ENCODE data around the gene RRN3. TPM values are rescaled to one million over a fixed set of nuclear protein-coding genes. Genes with fewer than 3 reads are reported as not detected.
"Not testable (repeated sequence)": the region's sequence is repeated elsewhere in the genome, so short reads cannot be mapped to it uniquely, and the experiment has no call there.

Gene RRN3
- total RNA-seq, 2 experiments from 2014 or later = 26.1 to 26.8 TPM

GRCh38 chr16:15130943-15131700, 37.0 kb upstream of the RRN3 start:
- H3K4me1 Mint-ChIP-seq; H3K27me3 Mint-ChIP-seq; CTCF ChIA-PET; POLR2A ChIA-PET; H3K27ac Mint-ChIP-seq; H3K36me3 Mint-ChIP-seq (ENCODE audit: low read depth); DNase-seq; H3K9me3 Mint-ChIP-seq; H3K4me3 Mint-ChIP-seq: not testable (repeated sequence)

GRCh38 chr16:15130256-15130932, 36.3 kb upstream of the RRN3 start:
- H3K27me3 Mint-ChIP-seq; DNase-seq; H3K4me1 Mint-ChIP-seq; CTCF ChIA-PET; H3K9me3 Mint-ChIP-seq; H3K36me3 Mint-ChIP-seq (ENCODE audit: low read depth); H3K27ac Mint-ChIP-seq; POLR2A ChIA-PET; H3K4me3 Mint-ChIP-seq: not testable (repeated sequence)

GRCh38 chr16:15127641-15128425, 33.8 kb upstream of the RRN3 start:
- H3K9me3 Mint-ChIP-seq; H3K27me3 Mint-ChIP-seq; H3K27ac Mint-ChIP-seq; DNase-seq; CTCF ChIA-PET; POLR2A ChIA-PET; H3K4me1 Mint-ChIP-seq; H3K36me3 Mint-ChIP-seq (ENCODE audit: low read depth); H3K4me3 Mint-ChIP-seq: not testable (repeated sequence)

GRCh38 chr16:15100372-15100987, 6.4 kb upstream of the RRN3 start:
- DNase-seq; POLR2A ChIA-PET; CTCF ChIA-PET; H3K27ac Mint-ChIP-seq; H3K9me3 Mint-ChIP-seq; H3K4me1 Mint-ChIP-seq; H3K4me3 Mint-ChIP-seq; H3K27me3 Mint-ChIP-seq; H3K36me3 Mint-ChIP-seq (ENCODE audit: low read depth): not testable (repeated sequence)

GRCh38 chr16:15099366-15099909, 5.4 kb upstream of the RRN3 start:
- H3K4me3 Mint-ChIP-seq; DNase-seq; H3K27ac Mint-ChIP-seq; H3K36me3 Mint-ChIP-seq (ENCODE audit: low read depth); POLR2A ChIA-PET; H3K9me3 Mint-ChIP-seq; H3K4me1 Mint-ChIP-seq; H3K27me3 Mint-ChIP-seq; CTCF ChIA-PET: not testable (repeated sequence)

GRCh38 chr16:15096583-15096972, 2.5 kb upstream of the RRN3 start:
- DNase-seq, H3K9me3 Mint-ChIP-seq, H3K4me3 Mint-ChIP-seq, POLR2A ChIA-PET, H3K27ac Mint-ChIP-seq, CTCF ChIA-PET, H3K27me3 Mint-ChIP-seq: not testable (repeated sequence)
- peaks cover 25% of the 10 kb centered on the region for H3K4me1 Mint-ChIP-seq
- peaks cover 16% of the 10 kb centered on the region for H3K36me3 Mint-ChIP-seq (ENCODE audit: low read depth)

GRCh38 chr16:15093571-15093954, 509 bp downstream of the RRN3 start:
- Mint-ChIP-seq H3K36me3 (ENCODE audit: low read depth) (peaks cover 31% of the 10 kb centered on the region), H3K4me1 (peaks cover 34% of the 10 kb centered on the region), H3K4me3 (peak overlapping the region; percentile 94), H3K27ac (peak overlapping the region; percentile 92)
- DNase-seq, CTCF ChIA-PET, H3K9me3 Mint-ChIP-seq, H3K27me3 Mint-ChIP-seq: not testable (repeated sequence)
- POLR2A ChIA-PET = interaction anchor here (1.2 to 1.3 kb wide), 3 partner anchors 37 to 463 kb away, joined by 3 to 4 read pairs (median 4); partner anchors contain the start of genes NTAN1, PARN and PDXDC1

GRCh38 chr16:15090663-15091269, 3.3 kb downstream of the RRN3 start:
- H3K4me3 Mint-ChIP-seq, H3K27ac Mint-ChIP-seq, DNase-seq, H3K27me3 Mint-ChIP-seq, POLR2A ChIA-PET, H3K9me3 Mint-ChIP-seq: not testable (repeated sequence)
- CTCF ChIA-PET = interaction anchor here (0.7 kb wide), 1 partner anchor 539 kb away, joined by 3 read pairs; no protein-coding TSS in a partner anchor
- Mint-ChIP-seq H3K36me3 (ENCODE audit: low read depth) (peaks cover 43% of the 10 kb centered on the region), H3K4me1 (peaks cover 31% of the 10 kb centered on the region)

GRCh38 chr16:15082788-15083187, 11.3 kb downstream of the RRN3 start:
- H3K9me3 Mint-ChIP-seq, CTCF ChIA-PET, H3K27ac Mint-ChIP-seq, H3K27me3 Mint-ChIP-seq, POLR2A ChIA-PET, H3K4me1 Mint-ChIP-seq, H3K4me3 Mint-ChIP-seq, DNase-seq: not testable (repeated sequence)
- H3K36me3 Mint-ChIP-seq (ENCODE audit: low read depth) = peaks cover 61% of the 10 kb centered on the region

GRCh38 chr16:15080883-15081282, 13.2 kb downstream of the RRN3 start:
- CTCF ChIA-PET, DNase-seq, H3K27ac Mint-ChIP-seq, H3K27me3 Mint-ChIP-seq, H3K9me3 Mint-ChIP-seq, H3K4me3 Mint-ChIP-seq, POLR2A ChIA-PET: not testable (repeated sequence)
- Mint-ChIP-seq H3K36me3 (ENCODE audit: low read depth) (peaks cover 65% of the 10 kb centered on the region), H3K4me1 (peaks cover 11% of the 10 kb centered on the region)

GRCh38 chr16:15076161-15076560, 17.9 kb downstream of the RRN3 start:
- DNase-seq, H3K4me3 Mint-ChIP-seq, POLR2A ChIA-PET, H3K27me3 Mint-ChIP-seq, H3K9me3 Mint-ChIP-seq, CTCF ChIA-PET: not testable (repeated sequence)
- Mint-ChIP-seq H3K4me1 (peaks cover 11% of the 10 kb centered on the region), H3K36me3 (ENCODE audit: low read depth) (peaks cover 68% of the 10 kb centered on the region), H3K27ac (peak overlapping the region; percentile 61)

GRCh38 chr16:15073101-15073500, 21.0 kb downstream of the RRN3 start:
- ChIA-PET CTCF (interaction anchor here (0.9 to 1.5 kb wide), 5 partner anchors 11 to 110 kb away, joined by 3 to 9 read pairs (median 3); no protein-coding TSS in a partner anchor), POLR2A (no interaction called here)
- Mint-ChIP-seq H3K9me3 (no peaks in the 10 kb centered on the region), H3K27me3 (no peaks in the 10 kb centered on the region), H3K36me3 (ENCODE audit: low read depth) (peaks cover 61% of the 10 kb centered on the region), H3K4me3 (no peak overlapping the region), H3K4me1 (peaks cover 8% of the 10 kb centered on the region), H3K27ac (no peak overlapping the region)
- DNase-seq = no peak
